ENCODE results near the gene SRPRB.

DNA sequence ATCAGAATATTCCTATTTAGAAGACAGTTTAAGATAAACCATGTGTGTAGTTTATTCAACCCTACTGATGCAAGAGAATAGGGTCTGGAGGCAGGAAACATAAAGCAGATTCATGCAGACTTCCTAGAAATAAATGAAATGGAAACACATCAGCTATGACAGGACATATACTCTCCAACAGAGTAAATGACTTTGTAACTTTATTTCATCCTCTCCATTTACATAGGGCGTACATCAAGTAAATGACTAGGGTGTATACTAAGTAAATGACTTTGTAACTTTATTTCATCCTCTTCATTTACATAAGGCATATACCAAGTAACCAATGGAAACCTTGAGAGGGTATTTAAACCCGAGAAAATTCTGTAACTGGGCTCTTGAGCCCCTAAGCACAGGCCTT, 17.6 kb upstream of the SRPRB start:
- no peak for TF ChIP-seq POLR2A (IDR thresholded peaks at IDR 0.05)
- TF ChIP-seq, protein P1, sequence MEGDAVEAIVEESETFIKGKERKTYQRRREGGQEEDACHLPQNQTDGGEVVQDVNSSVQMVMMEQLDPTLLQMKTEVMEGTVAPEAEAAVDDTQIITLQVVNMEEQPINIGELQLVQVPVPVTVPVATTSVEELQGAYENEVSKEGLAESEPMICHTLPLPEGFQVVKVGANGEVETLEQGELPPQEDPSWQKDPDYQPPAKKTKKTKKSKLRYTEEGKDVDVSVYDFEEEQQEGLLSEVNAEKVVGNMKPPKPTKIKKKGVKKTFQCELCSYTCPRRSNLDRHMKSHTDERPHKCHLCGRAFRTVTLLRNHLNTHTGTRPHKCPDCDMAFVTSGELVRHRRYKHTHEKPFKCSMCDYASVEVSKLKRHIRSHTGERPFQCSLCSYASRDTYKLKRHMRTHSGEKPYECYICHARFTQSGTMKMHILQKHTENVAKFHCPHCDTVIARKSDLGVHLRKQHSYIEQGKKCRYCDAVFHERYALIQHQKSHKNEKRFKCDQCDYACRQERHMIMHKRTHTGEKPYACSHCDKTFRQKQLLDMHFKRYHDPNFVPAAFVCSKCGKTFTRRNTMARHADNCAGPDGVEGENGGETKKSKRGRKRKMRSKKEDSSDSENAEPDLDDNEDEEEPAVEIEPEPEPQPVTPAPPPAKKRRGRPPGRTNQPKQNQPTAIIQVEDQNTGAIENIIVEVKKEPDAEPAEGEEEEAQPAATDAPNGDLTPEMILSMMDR (IDR thresholded peaks at IDR 0.05), result no peak
